ENCODE data around the gene GPC4.

- TF ChIP-seq POLR2A (conservative IDR thresholded peaks at IDR 0.05): no peak
- no peak for TF ChIP-seq PBX2 (CRISPR knock-in tag; IDR thresholded peaks at IDR 0.05; ENCODE audit: low read depth)
- TF ChIP-seq PBX2 (tag; conservative IDR thresholded peaks at IDR 0.05; ENCODE audit: low read depth): no peak
- no peak for TF ChIP-seq USF2 (CRISPR knock-in tag; IDR thresholded peaks at IDR 0.05)
- TF ChIP-seq ERF (CRISPR knock-in tag; IDR thresholded peaks at IDR 0.05): no peak
- TF ChIP-seq E2F1 (CRISPR knock-in tag; IDR thresholded peaks at IDR 0.05): no peak
- TF ChIP-seq CTCF (IDR thresholded peaks at IDR 0.05 in 2 of 3, conservative IDR thresholded peaks at IDR 0.05 in 1 of 3; ENCODE audit: insufficient read depth in 2 of 3, low read depth in 1 of 3, low read length in 3 of 3): no peak
- TF ChIP-seq CCAR2 (IDR thresholded peaks at IDR 0.05; ENCODE audit: low read depth, low read length): no peak
- no peak for TF ChIP-seq RNF2 (IDR thresholded peaks at IDR 0.05)
- no peak for TF ChIP-seq CEBPB (tag; IDR thresholded peaks at IDR 0.05)
- TF ChIP-seq CBX2 (IDR thresholded peaks at IDR 0.05; ENCODE audit: insufficient read depth, low read length, poor library complexity, severe bottlenecking): no peak
- no peak for TF ChIP-seq POLR2G (IDR thresholded peaks at IDR 0.05; ENCODE audit: low read depth, low read length)
- TF ChIP-seq ESRRA (IDR thresholded peaks at IDR 0.05; ENCODE audit: borderline replicate concordance, low read depth): no peak
- TF ChIP-seq ZBTB49 (CRISPR knock-in tag; IDR thresholded peaks at IDR 0.05; ENCODE audit: borderline replicate concordance): no peak
- TF ChIP-seq CAMTA2 (CRISPR knock-in tag; conservative IDR thresholded peaks at IDR 0.05): no peak
Observed at GRCh38 chrX:133273180-133273579, 142.1 kb downstream of the GPC4 start.

All from K562 (cell line).